GM21723 (cell line): ENCODE data around the gene SULT1C4.
"Not testable (repeated sequence)": the region's sequence is repeated elsewhere in the genome, so short reads cannot be mapped to it uniquely, and the experiment has no call there.

Experiments
- ATAC-seq: cut with Tn5 transposase; IDR thresholded peaks from one replicate; pipeline ENCODE4 v1.9.1; 2021; ENCODE audit warnings: mild to moderate bottlenecking, moderate library complexity; ENCODE audit not compliant: unreplicated experiment

Gene SULT1C4

DNA sequence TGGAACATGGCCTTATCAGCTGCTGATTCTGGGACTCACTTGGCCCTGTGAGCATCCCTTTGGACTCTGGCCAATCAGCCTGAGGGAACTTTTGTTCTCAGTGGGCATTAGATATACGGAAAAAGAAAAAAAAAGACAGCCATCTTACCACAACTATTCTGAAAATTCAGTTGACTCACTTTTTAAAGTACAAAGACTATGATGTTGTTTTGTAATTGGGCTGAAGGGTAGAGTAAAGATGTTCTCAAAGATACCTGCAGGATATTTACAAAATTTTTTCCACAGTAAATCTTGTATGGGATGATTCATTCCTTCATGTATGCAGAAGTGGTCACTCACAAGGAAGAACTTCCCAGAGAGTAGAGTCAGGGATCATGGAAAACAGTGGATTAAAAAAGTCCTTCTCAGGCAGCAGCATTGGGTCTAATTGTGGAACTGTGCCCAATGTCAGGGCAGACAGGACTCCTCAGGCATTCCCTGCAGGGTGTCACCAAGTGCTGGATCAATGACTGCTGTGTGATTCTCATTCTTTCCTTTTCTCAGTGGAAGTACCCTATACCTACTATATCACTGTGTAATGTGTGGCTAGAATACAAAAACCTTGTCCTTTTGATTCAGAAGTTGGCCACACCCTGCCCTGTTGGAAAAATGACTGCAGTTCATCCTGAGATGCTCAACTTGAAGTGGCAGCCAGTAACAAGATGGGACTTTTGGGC is 35.4 kb downstream of the SULT1C4 start:
- no peak for ATAC-seq

- ATAC-seq = no peak
Measured at GRCh38 chr2:108413711-108414095, 35.9 kb downstream of the SULT1C4 start.

DNA sequence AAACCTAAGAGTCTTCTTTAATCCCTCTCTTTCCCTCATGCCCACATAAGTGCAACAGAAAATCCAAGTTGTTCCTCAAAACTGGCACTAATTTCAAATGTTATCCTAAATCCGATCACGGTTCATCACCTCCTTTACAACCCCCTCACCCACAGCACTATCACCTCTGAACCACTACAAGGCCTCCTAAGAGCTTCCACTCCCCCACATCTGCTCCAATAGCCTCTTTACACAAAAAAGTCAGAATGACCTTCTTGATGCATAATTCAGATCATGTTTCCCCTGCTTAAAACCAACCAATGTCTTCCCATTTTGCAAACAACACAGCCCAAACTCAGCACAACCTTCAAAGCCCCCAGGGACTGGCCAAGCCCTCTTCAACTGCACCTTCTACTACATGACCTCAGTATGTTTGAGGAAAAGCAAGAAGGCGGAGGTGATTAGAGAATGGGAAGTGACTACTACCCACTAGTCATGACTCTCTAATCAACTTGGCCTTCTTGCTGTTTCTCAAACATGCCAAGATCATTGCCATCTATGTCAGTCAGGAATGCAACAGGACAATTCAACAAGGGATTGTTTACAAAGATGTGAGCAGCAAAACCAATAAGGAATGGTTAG is 36.6 kb downstream of the SULT1C4 start:
- no peak for ATAC-seq

GRCh38 chr2:108414945-108415344 is 37.2 kb downstream of the SULT1C4 start:
- no peak for ATAC-seq

DNA sequence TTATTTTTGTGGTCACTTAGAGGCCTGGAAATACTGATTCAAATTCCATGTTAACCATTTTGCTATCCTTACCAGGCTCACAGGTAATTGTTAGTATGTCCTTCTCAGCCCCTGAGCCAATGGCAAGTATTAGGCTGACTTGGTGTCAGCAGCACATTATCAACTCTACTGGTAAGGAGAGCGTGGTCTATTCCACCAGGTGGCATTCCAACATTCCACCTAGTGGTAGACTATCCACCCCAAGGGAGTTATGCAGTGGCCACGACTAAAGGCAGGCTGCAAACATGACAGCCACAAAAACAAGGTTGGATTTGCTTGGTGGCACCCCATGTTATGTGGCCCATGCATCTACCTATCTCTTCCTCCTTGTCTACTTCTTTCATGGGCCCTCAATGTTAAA is 39.5 kb downstream of the SULT1C4 start:
- no peak for ATAC-seq

GRCh38 chr2:108418416-108418815 is 40.7 kb downstream of the SULT1C4 start:
- no peak for ATAC-seq

DNA sequence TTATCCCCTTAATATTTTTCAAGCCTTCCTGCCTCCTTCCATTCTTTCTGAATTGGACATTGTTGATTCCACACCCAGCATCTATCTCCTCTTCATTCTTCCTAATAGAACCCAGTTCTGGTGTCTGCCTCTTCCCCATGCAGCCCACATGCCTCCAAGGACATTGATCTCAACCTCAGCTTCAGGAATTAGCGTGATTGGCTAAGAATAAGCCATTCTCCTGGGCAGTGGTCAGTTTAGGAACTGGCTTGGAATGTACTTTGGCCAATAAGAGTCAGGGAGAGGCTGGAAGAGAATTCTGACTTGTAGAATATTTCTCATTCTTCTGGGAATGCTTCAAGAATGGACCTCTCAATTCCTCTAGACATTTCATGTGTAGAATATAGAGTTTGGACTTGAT is 45.3 kb downstream of the SULT1C4 start:
- ATAC-seq = no peak

GRCh38 chr2:108423502-108424251 is 45.9 kb downstream of the SULT1C4 start:
- ATAC-seq = no peak

GRCh38 chr2:108428286-108429009 is 50.7 kb downstream of the SULT1C4 start:
- ATAC-seq = no peak

DNA sequence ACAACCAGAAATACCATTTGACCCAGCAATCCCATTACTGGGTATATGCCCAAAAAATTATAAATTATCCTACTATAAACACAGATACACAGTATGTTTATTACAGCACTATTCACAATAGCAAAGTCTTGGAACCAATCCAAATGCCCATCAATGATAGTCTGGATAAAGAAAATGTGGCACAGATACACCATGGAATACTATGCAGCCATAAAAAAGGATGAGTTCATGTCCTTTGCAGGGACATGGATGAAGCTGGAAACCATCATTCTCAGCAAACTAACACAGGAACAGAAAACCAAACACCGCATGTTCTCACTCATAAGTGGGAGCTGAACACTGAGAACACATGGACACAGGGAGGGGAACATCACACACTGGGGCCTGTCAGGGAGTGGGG is 57.8 kb downstream of the SULT1C4 start:
- not testable (repeated sequence) for ATAC-seq

- no peak for ATAC-seq
Measured at GRCh38 chr2:108436976-108437375, 59.2 kb downstream of the SULT1C4 start.
